Testis (tissue), 3 donors: ENCODE results near the gene MIER1. TPM values are rescaled to one million over a fixed set of nuclear protein-coding genes. Genes with fewer than 3 reads are reported as not detected.
A peak's percentile ranks its signal among the peaks of the same experiment; 100 is the strongest.

Experiments
- DNase-seq: peaks from one replicate; pipeline ENCODE4 v3.0.0-alpha.2; 2019
- H3K27ac ChIP-seq, 2 donors: fragments of 200-600 bp; sonication (generic); one replicate each; pipeline ENCODE4 v1.5.1; 2019
- H3K27me3 ChIP-seq: fragments of 200-600 bp; sonication (generic); one replicate; pipeline ENCODE4 v1.5.1; 2019
- H3K36me3 ChIP-seq: fragments of 200-600 bp; sonication (generic); one replicate; pipeline ENCODE4 v1.5.1; 2017; ENCODE audit warnings: low read depth; ENCODE audit errors: missing control alignments
- H3K4me1 ChIP-seq: fragments of 200-600 bp; sonication (generic); one replicate; pipeline ENCODE4 v1.5.1; 2019
- H3K4me3 ChIP-seq, 2 donors: fragments of 200-600 bp; sonication (generic); one replicate each; pipeline ENCODE4 v1.5.1; 2017 to 2019
- H3K9me3 ChIP-seq: fragments of 200-600 bp; sonication (generic); one replicate; pipeline ENCODE4 v1.5.1; 2017
- POLR2A ChIP-seq: fragments of 450-650 bp; IDR thresholded peaks from one replicate; pipeline ENCODE4 v1.6.1; 2017; ENCODE audit warnings: antibody characterized with exemption, mild to moderate bottlenecking, moderate library complexity
- WGBS, 2 donors: methylation state at CpG; one replicate each; pipeline ENCODE4 v1.1.5; 2018; 5-methylcytosine and 5-hydroxymethylcytosine counted together
- intact Hi-C: fragments of 100-400 bp; cut with DNase I; formaldehyde crosslinking; loops from one replicate; pipeline ENCODE4 v1.15.1; 2023; ENCODE audit warnings: low total_unique reads
- polyA plus RNA-seq: library from polyadenylated mRNA; stranded (reverse); fragments of 350-450 nt; fragmentation: Illumina TruSeq; extraction: RNeasy Lipid Tissue Mini Kit (QIAGEN cat#74804); gene quantifications from one replicate; pipeline ENCODE4 v1.2.3, GENCODE V29; 2014; ENCODE audit warnings: low read depth, low replicate concordance; ENCODE audit not compliant: insufficient read depth
- total RNA-seq, 2 donors: library from RNA; depleted of rRNA; stranded (reverse); fragments of >200 nt; gene quantifications; one replicate each; pipeline ENCODE4 v1.2.3, GENCODE V29; 2016
- TF ChIP-seq, protein P1 (sequence below), 3 experiments: fragments of 450-650 bp in 2 of 3; fragments of 200-600 bp in 1 of 3; sonication (generic) in 1 of 3; IDR thresholded peaks; one replicate each; pipeline ENCODE4 v1.5.1; 2016 to 2019; ENCODE audit warnings: antibody characterized with exemption in 3 of 3, mild to moderate bottlenecking in 2 of 3, moderate library complexity in 1 of 3

Gene MIER1
- total and polyA plus RNA-seq, 3 donors from 2014 or later, result 28.8 to 60.8 (median 53.8) TPM

DNA sequence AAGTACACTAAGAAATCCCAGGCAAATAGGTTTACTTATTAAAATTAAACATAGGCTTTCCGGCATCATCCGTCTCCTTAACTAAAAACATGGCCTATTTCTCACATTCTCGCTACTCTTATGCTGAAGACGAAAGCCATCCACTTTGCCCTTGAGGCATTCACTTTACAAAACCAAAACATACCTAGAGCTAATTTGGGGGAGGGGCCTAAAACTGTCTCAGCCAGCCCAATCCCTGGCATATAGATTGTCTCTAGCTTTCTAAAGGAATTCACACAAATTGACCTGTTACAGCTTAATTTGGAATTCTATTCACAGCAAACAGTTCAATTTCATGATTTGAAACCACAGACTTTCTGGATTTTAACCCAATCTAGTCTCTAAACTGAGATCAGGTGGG, 94.3 kb downstream of the MIER1 start:
- Histone ChIP-seq H3K9me3 (no peaks in the 10 kb centered on the region), H3K4me3 (no peak overlapping the region), H3K27me3 (no peaks in the 10 kb centered on the region), H3K4me1 (no peaks in the 10 kb centered on the region), H3K36me3 (no peaks in the 10 kb centered on the region), H3K27ac (no peak overlapping the region)
- intact Hi-C loops, result no loop called here
- DNase-seq, result no peak
- 96 to 98% methylated on average over 4 of the region's 4 CpGs for WGBS, 2 donors
- no peak for TF ChIP-seq POLR2A

DNA sequence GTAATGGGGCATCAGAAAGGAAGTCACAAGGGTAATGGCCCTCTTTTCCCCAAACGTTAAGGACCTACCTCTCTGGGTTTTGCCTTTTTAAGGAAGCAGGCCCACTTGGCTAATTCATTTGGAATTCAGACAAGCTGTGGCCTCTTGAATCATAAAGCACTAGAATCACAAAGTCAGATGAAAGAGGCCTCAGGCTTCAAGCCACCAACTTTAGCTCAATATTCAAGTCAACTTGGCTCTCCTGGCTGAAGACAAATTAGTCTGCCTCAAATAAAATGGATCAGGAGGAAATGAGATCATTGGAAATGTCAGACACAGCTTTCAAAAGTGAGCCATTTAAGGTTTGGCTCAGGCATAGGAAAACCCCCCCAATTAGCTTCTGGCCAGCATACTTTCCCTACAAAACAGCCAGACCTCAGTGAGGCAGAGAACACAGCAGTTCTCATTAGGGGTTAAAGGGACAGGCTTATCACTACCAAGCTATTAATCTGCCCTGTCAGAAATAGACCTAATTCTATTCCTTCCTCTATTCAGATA, 94.9 kb downstream of the MIER1 start:
- TF ChIP-seq, protein P1, sequence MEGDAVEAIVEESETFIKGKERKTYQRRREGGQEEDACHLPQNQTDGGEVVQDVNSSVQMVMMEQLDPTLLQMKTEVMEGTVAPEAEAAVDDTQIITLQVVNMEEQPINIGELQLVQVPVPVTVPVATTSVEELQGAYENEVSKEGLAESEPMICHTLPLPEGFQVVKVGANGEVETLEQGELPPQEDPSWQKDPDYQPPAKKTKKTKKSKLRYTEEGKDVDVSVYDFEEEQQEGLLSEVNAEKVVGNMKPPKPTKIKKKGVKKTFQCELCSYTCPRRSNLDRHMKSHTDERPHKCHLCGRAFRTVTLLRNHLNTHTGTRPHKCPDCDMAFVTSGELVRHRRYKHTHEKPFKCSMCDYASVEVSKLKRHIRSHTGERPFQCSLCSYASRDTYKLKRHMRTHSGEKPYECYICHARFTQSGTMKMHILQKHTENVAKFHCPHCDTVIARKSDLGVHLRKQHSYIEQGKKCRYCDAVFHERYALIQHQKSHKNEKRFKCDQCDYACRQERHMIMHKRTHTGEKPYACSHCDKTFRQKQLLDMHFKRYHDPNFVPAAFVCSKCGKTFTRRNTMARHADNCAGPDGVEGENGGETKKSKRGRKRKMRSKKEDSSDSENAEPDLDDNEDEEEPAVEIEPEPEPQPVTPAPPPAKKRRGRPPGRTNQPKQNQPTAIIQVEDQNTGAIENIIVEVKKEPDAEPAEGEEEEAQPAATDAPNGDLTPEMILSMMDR (IDR thresholded peaks at IDR 0.05), result no peak
- no peak for TF ChIP-seq POLR2A
- H3K4me1 ChIP-seq, result no peaks in the 10 kb centered on the region
- intact Hi-C loops, result no loop called here
- no peaks in the 10 kb centered on the region for H3K27me3 ChIP-seq
- H3K27ac ChIP-seq, result no peak overlapping the region
- DNase-seq, result no peak
- H3K4me3 ChIP-seq, result no peak overlapping the region
- no peaks in the 10 kb centered on the region for H3K9me3 ChIP-seq
- WGBS, 2 donors, result 36 to 53% methylated on average over 1 of the region's 1 CpG
- no peaks in the 10 kb centered on the region for H3K36me3 ChIP-seq

DNA sequence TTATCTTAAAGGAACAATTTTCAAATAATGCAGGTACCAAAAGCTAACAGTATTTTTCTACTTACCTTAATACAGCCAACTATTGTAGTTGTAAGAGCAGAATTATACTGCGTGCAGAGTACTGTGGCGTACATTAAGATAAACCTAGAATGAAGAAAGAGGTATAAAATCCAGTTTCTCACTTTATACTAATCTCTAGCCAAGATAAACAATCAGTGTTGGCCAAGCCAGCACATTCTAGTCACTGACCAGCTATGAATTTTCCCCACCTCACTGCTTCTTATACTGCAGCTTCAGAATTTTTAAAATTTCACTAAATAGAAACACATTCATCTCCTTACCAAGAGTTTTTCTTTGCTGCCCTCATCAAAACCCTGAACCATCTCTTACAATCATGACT, 95.5 kb downstream of the MIER1 start:
- 58 to 74% methylated on average over 2 of the region's 2 CpGs for WGBS, 2 donors
- Histone ChIP-seq H3K9me3 (no peaks in the 10 kb centered on the region), H3K4me3 (no peak overlapping the region), H3K27me3 (no peaks in the 10 kb centered on the region), H3K4me1 (no peaks in the 10 kb centered on the region), H3K36me3 (no peaks in the 10 kb centered on the region), H3K27ac (peak overlapping the region in 1 of 2 donors; percentile 1)
- DNase-seq, result no peak
- no peak for TF ChIP-seq POLR2A
- TF ChIP-seq, protein P1 (IDR thresholded peaks at IDR 0.05), result no peak
- intact Hi-C loops, result no loop called here

DNA sequence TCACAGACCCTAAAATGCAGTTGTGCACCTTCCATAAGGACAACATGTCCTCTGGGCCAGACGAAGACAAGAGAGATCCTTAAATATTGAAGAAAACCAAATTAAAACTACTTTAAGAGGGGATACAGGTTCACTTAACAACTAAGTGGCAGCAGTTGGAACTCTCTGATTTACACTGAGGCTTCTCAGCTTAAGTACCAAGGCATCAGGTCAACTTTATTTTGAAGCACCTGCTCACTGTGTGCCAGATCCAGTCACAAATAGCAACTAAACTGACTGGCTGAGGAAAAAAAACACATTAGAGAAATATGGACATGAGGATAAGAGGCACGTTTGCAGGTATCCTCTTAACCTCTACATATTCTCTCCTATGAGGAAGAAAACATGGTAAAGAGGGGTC, 96.0 kb downstream of the MIER1 start:
- Histone ChIP-seq H3K4me1 (no peaks in the 10 kb centered on the region), H3K4me3 (no peak overlapping the region)

DNA sequence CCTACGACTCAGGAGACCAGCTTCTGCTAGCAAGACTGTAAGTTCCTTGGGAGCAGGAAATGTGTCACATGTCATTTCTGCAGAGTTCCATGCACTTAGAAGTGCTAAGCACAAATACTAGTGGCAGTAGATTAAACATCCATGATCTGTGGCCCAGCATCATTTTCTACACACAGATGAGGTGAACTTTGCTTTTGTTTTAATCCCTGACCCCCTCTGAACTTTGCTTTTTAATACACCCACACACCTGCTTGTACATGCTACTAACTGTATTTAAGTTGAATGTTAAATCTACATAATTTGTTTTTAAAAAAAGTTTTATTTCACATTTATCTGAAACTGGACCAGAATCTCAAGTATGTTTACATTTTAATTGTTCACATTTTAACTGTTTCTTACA, 104.7 kb downstream of the MIER1 start:
- TF ChIP-seq, protein P1 (IDR thresholded peaks at IDR 0.05), result no peak
- TF ChIP-seq POLR2A, result no peak
- Histone ChIP-seq H3K9me3 (no peaks in the 10 kb centered on the region), H3K4me3 (no peak overlapping the region), H3K36me3 (no peaks in the 10 kb centered on the region), H3K27ac (no peak overlapping the region), H3K27me3 (no peaks in the 10 kb centered on the region), H3K4me1 (no peaks in the 10 kb centered on the region)
- no peak for DNase-seq
- WGBS, 2 donors, result 94 to 96% methylated on average over 1 of the region's 1 CpG
- intact Hi-C loops, result no loop called here

More for the DNA sequence above, 96.0 kb downstream of the MIER1 start:
- WGBS, 2 donors, result 26 to 55% methylated on average over 2 of the region's 2 CpGs
- no peak for TF ChIP-seq POLR2A
- TF ChIP-seq, protein P1 (IDR thresholded peaks at IDR 0.05), result no peak
- Histone ChIP-seq H3K9me3 (no peaks in the 10 kb centered on the region), H3K27me3 (no peaks in the 10 kb centered on the region), H3K36me3 (no peaks in the 10 kb centered on the region), H3K27ac (peak overlapping the region in 1 of 2 donors; percentile 1)
- no peak for DNase-seq
- intact Hi-C loops, result no loop called here
